ENCODE results near the gene RNPEPL1.

The RNPEPL1 gene

DNA sequence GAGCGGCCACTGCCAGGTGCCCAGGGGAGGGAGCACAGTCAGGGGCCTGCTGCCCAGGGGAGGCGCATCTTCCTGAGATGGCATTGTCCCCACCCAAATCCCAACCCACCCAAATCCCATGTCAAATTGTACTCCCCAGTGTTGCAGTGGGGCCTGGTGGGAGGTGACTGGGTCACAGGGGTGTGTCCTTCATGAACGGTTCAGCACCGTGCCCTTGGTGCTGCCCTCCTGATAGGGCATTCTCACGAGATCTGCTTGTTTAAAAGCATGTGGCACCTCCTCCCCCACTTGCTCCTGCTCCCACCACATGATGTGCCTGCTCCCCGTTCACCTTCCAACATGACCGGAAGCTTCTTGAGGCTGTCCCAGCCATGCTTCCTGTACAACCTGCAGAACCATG, 38.1 kb upstream of the RNPEPL1 start:
- TF ChIP-seq, protein P1, sequence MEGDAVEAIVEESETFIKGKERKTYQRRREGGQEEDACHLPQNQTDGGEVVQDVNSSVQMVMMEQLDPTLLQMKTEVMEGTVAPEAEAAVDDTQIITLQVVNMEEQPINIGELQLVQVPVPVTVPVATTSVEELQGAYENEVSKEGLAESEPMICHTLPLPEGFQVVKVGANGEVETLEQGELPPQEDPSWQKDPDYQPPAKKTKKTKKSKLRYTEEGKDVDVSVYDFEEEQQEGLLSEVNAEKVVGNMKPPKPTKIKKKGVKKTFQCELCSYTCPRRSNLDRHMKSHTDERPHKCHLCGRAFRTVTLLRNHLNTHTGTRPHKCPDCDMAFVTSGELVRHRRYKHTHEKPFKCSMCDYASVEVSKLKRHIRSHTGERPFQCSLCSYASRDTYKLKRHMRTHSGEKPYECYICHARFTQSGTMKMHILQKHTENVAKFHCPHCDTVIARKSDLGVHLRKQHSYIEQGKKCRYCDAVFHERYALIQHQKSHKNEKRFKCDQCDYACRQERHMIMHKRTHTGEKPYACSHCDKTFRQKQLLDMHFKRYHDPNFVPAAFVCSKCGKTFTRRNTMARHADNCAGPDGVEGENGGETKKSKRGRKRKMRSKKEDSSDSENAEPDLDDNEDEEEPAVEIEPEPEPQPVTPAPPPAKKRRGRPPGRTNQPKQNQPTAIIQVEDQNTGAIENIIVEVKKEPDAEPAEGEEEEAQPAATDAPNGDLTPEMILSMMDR (IDR thresholded peaks at IDR 0.05): no peak

DNA sequence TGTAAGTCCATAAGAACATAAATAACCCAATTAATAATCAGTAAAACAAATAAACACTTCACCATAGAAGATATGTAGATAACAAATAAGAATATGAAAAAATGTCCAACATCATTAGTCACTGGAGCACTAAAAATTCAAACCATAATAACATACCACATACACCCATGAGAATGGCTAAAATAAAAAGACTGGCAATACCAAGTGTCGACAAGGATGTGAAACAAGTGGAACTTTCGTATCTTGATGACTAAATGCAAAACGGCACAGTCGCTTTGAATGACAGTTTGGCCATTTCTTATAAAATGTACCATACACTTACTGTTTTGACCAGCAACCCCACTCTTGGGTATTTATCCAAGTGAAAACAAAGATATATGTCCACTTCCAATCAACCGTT, 37.2 kb upstream of the RNPEPL1 start:
- TF ChIP-seq, protein P1 (IDR thresholded peaks at IDR 0.05): no peak

DNA sequence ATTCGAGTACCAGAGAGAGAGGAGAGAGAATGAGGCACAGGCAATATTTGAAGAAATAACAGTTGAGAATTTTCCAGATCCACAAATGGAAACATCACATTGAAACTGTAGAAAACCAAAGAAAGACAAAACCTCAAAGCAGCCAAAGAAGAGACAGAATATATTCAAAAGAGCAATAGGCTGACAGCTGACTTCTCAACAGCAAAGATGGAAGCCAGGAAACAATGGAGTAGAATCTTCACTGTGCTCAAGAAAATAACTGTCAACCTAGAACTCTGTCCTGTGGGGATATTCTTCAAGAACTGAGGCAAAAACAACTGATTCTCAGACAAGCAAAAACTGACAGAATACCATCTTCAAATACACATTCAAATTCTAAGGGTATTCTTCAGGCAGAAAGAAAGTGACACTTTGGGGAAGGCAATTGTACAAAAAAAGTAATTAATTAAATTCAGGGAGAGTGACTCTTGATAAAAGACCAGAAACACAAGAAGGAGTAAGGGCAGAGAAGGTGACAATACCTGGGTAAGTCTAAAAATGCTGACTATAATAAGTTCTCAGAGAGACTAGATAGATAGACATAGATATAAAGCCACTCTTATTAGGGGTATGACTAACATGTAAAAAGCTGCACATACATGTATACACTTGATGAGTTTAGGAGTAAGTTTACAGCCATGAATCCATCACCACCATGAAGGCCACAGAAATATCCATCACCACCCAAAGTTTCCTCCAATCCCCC, 36.1 kb upstream of the RNPEPL1 start:
- TF ChIP-seq, protein P1 (IDR thresholded peaks at IDR 0.05): no peak

DNA sequence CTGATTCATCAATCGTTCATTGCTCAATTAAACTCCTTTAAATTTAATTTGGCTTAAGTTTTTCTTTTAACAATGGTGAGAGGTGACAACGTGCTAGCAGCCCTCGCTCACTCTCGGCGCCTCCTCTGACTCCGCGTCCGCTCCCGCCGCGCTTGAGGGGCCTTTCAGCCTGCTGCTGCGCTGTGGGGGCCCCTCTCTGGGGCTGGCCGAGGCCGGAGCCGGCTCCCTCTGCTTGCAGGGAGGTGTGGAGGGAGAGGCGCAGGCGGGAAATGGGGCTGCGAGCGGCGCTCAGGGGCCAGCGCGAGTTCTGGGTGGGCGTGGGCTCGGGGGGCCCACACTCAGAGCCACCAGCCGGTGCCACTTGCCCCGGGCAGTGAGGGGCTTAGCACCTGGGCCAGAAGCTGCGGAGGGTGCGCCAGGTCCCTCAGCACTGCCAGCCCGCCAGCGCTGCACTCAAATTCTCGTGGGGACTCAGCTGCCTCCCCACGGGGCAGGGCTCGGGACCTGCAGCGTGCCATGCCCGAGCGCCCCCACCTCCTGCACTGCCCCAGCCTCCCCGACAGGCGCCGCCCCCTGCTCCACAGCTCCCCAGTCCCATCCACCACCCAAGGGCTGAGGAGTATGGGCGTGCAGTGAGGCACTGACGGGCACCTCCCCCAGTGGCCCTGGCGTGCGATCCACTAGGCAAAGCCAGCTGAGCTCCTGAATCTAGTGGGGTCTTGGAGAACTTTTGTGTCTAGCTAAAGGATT, 30.1 kb upstream of the RNPEPL1 start:
- TF ChIP-seq, protein P1 (IDR thresholded peaks at IDR 0.05): no peak

DNA sequence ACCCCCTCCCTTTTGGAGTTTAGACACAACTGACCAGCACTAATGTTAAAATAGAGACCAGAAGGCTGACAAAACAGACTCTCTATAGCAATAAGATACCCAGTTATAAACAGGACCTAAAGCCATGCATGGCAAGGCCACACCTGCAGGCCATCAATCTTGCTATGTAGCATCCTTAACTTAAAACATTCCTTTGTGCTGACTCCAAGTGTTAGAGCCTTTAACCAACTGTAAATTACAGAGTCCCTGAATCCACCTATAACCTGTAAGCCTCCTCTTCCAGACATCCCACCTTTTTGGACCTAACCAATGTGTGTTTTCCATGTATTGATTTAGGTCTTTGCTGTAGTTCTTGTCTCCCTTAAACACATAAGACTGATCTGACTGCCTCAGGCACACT, 28.4 kb upstream of the RNPEPL1 start:
- TF ChIP-seq, protein P1 (IDR thresholded peaks at IDR 0.05): no peak

DNA sequence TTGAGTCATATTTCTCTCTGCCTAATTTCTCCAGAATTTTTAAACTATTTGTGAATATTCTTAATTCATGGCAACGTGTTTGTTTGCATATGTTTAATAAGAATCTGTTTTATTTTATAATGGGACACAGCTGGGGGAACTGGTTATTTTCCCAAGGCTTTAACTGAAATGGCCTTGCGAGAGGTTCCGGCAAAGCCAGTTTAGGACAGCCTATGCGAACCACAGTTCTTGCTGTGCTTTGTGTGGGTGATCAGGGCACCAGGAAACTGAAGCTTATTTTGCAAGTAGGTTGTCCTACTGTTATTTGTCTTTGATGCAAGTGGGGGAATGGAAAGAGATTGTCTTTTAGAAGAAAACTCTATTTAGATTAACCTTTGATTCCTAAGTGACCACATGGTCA, 17.0 kb upstream of the RNPEPL1 start:
- TF ChIP-seq, protein P1 (IDR thresholded peaks at IDR 0.05): no peak

DNA sequence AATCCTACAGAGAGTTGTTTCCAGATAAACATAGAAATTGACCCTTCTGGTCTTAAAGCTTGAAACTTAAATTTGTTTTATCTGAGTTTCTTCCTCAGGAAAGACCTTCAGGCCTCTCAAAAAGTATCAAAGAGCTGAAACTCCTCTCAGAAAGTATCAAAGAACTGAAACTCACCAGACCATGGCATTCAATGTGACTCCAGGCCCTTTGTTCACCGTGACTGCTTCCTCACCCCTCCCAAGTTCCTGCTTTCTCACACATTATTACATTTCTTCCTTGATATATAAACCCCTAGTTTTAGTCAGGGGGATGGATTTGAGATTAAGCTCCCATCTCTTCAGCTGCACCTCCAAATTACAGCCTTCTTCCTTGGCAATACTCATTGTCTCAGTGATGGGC, 16.5 kb upstream of the RNPEPL1 start:
- TF ChIP-seq, protein P1 (IDR thresholded peaks at IDR 0.05): no peak

Measured in LNCAP (cell line).